KOPT-K1 (cell line): ENCODE measurements around the gene ZNF618.

Experiments
- H3K27ac ChIP-seq: fragments of 200-600 bp; sonication (generic); 2 replicates; pipeline ENCODE4 v1.5.1; 2016; ENCODE audit warnings: antibody characterized with exemption, mild to moderate bottlenecking, low read depth, low read length; ENCODE audit not compliant: poor library complexity, severe bottlenecking
- H3K36me3 ChIP-seq: fragments of 200-600 bp; sonication (generic); 2 replicates; pipeline ENCODE4 v1.5.1; 2017; ENCODE audit warnings: antibody characterized with exemption, mild to moderate bottlenecking, low read length, moderate library complexity; ENCODE audit not compliant: insufficient read depth
- H3K9me3 ChIP-seq: fragments of 200-600 bp; sonication (generic); 2 replicates; pipeline ENCODE4 v1.5.1; 2017; ENCODE audit warnings: antibody characterized with exemption, low read length, mild to moderate bottlenecking; ENCODE audit not compliant: insufficient read depth, poor library complexity, severe bottlenecking

ZNF618 gene

GRCh38 chr9:113931140-113931539 lies 55.0 kb downstream of the ZNF618 start:
- Histone ChIP-seq H3K36me3 (no peaks in the 10 kb centered on the region), H3K9me3 (peaks cover 10% of the 10 kb centered on the region), H3K27ac (no peak overlapping the region)

- Histone ChIP-seq H3K9me3 (peaks cover 10% of the 10 kb centered on the region), H3K36me3 (no peaks in the 10 kb centered on the region), H3K27ac (no peak overlapping the region)
Measured at GRCh38 chr9:113931777-113932176, 55.7 kb downstream of the ZNF618 start.

- Histone ChIP-seq H3K36me3 (no peaks in the 10 kb centered on the region), H3K27ac (no peak overlapping the region), H3K9me3 (peaks cover 10% of the 10 kb centered on the region)
Measured at GRCh38 chr9:113932906-113933584, 56.9 kb downstream of the ZNF618 start.

- H3K9me3 ChIP-seq, result peaks cover 6% of the 10 kb centered on the region
- H3K36me3 ChIP-seq, result no peaks in the 10 kb centered on the region
- no peak overlapping the region for H3K27ac ChIP-seq
Measured at GRCh38 chr9:113933671-113934070, 57.6 kb downstream of the ZNF618 start.

GRCh38 chr9:113934167-113934828 lies 58.2 kb downstream of the ZNF618 start:
- no peak overlapping the region for H3K27ac ChIP-seq
- H3K36me3 ChIP-seq, result no peaks in the 10 kb centered on the region
- H3K9me3 ChIP-seq, result no peaks in the 10 kb centered on the region

- no peaks in the 10 kb centered on the region for H3K9me3 ChIP-seq
- H3K27ac ChIP-seq, result no peak overlapping the region
- no peaks in the 10 kb centered on the region for H3K36me3 ChIP-seq
Measured at GRCh38 chr9:113934829-113935676, 58.9 kb downstream of the ZNF618 start.

GRCh38 chr9:113935677-113936380 lies 59.7 kb downstream of the ZNF618 start:
- no peak overlapping the region for H3K27ac ChIP-seq
- no peaks in the 10 kb centered on the region for H3K36me3 ChIP-seq
- H3K9me3 ChIP-seq, result no peaks in the 10 kb centered on the region

GRCh38 chr9:113940077-113940476 lies 64.0 kb downstream of the ZNF618 start:
- no peaks in the 10 kb centered on the region for H3K36me3 ChIP-seq
- H3K27ac ChIP-seq, result no peak overlapping the region
- H3K9me3 ChIP-seq, result no peaks in the 10 kb centered on the region

- no peaks in the 10 kb centered on the region for H3K36me3 ChIP-seq
- H3K9me3 ChIP-seq, result no peaks in the 10 kb centered on the region
- H3K27ac ChIP-seq, result no peak overlapping the region
Measured at GRCh38 chr9:113941056-113941455, 64.9 kb downstream of the ZNF618 start.

- H3K27ac ChIP-seq, result no peak overlapping the region
- no peaks in the 10 kb centered on the region for H3K9me3 ChIP-seq
- no peaks in the 10 kb centered on the region for H3K36me3 ChIP-seq
Measured at GRCh38 chr9:113941526-113941925, 65.4 kb downstream of the ZNF618 start.

- Histone ChIP-seq H3K27ac (no peak overlapping the region), H3K36me3 (no peaks in the 10 kb centered on the region), H3K9me3 (no peaks in the 10 kb centered on the region)
Measured at GRCh38 chr9:113943112-113944009, 67.3 kb downstream of the ZNF618 start.

GRCh38 chr9:113945784-113946183 lies 69.7 kb downstream of the ZNF618 start:
- Histone ChIP-seq H3K36me3 (no peaks in the 10 kb centered on the region), H3K27ac (no peak overlapping the region), H3K9me3 (no peaks in the 10 kb centered on the region)

GRCh38 chr9:113946496-113947115 lies 70.5 kb downstream of the ZNF618 start:
- no peaks in the 10 kb centered on the region for H3K9me3 ChIP-seq
- no peak overlapping the region for H3K27ac ChIP-seq
- no peaks in the 10 kb centered on the region for H3K36me3 ChIP-seq

GRCh38 chr9:113947941-113948340 lies 71.8 kb downstream of the ZNF618 start:
- Histone ChIP-seq H3K27ac (no peak overlapping the region), H3K36me3 (no peaks in the 10 kb centered on the region), H3K9me3 (no peaks in the 10 kb centered on the region)
